ENCODE data around the gene LMO2. TPM values are rescaled to one million over a fixed set of nuclear protein-coding genes. Genes with fewer than 3 reads are reported as not detected.

LMO2 gene
- total and polyA plus RNA-seq, 2 donors from 2014 or later, result 57.1 to 60.6 TPM

DNA sequence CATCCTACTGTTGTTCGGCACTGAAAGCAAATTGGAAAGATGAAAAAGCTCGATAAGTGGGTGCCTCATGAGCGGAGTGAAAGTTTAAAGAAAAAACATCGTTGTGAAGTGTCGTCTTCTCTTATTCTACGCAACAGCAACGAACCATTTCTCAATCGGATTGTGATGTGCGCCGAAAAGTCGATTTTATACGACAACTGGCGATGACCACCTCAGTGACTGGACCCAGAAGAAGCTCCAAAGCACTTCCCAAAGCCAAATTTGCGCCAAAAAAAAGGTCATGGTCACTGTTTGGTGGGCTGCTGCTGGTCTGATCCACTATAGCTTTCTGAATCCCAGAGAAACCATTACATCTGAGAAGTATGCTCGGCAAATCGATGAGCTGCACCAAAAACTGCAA, 59.2 kb downstream of the LMO2 start:
- Histone ChIP-seq H3K4me1 (ENCODE audit: control insufficient read depth in 2 of 3, insufficient read depth in 2 of 3, low read depth in 1 of 3, low read length in 3 of 3) (peaks cover 0 to 5% (median 0%) of the 10 kb centered on the region in 3 donors), H3K9ac (ENCODE audit: low read length in 3 of 3) (no peak overlapping the region), H3K36me3 (ENCODE audit: control insufficient read depth in 2 of 3, insufficient read depth in 3 of 3, low read length in 3 of 3) (no peaks in the 10 kb centered on the region), H3K4me3 (ENCODE audit: low read length in 3 of 3) (no peak overlapping the region), H3K27ac (ENCODE audit: low read depth in 2 of 2, low read length in 2 of 2) (no peak overlapping the region), H3K27me3 (ENCODE audit: control insufficient read depth, insufficient read depth, low read length) (peaks cover 4% of the 10 kb centered on the region), H3K9me3 (ENCODE audit: control insufficient read depth in 2 of 3, insufficient read depth in 1 of 3, low read length in 3 of 3) (no peaks in the 10 kb centered on the region)
- TF ChIP-seq, protein P1, sequence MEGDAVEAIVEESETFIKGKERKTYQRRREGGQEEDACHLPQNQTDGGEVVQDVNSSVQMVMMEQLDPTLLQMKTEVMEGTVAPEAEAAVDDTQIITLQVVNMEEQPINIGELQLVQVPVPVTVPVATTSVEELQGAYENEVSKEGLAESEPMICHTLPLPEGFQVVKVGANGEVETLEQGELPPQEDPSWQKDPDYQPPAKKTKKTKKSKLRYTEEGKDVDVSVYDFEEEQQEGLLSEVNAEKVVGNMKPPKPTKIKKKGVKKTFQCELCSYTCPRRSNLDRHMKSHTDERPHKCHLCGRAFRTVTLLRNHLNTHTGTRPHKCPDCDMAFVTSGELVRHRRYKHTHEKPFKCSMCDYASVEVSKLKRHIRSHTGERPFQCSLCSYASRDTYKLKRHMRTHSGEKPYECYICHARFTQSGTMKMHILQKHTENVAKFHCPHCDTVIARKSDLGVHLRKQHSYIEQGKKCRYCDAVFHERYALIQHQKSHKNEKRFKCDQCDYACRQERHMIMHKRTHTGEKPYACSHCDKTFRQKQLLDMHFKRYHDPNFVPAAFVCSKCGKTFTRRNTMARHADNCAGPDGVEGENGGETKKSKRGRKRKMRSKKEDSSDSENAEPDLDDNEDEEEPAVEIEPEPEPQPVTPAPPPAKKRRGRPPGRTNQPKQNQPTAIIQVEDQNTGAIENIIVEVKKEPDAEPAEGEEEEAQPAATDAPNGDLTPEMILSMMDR (IDR thresholded peaks at IDR 0.05; ENCODE audit: borderline replicate concordance, extremely low read depth, insufficient read depth), result no peak
- FAIRE-seq (no peak), DNase-seq (no peak)
- intact Hi-C loops (cut with DNase I), result no loop called here

DNA sequence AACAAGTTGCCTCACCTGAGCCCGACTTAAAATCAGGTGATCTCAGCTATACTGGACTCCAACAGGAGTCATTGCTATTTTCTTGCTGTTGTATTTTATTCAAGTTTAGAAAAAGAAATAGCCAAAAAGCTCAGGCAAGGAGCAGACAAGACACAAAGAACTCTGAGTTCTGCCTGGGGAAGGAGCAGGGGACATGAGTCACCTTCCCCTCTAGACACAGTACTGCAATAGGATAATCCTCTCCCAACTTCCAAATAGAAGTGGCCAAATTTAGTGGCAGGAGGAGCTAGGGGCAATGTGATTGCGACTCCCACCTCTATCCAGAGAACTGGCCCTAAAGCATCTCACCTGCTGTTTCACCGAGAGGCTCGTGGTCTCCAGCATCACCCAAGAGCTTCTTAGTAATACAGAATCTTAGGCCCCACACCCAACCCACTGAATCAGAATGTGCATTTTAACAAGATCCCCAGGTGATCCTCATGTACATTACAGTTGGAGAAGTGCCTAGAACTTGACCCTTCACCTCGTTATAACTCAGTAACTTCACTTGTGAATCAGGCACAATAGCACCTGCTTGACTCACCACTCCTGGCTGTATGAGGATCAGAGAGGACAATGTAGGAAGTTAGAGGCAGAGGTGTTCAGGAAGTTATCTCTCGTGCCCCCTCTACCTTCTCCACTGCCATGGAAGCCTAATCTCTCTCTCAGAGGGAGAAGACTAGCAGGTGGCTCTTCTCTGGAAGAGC, 60.8 kb downstream of the LMO2 start:
- Histone ChIP-seq H3K27ac (ENCODE audit: low read depth in 2 of 2, low read length in 2 of 2) (no peak overlapping the region), H3K27me3 (ENCODE audit: control insufficient read depth, insufficient read depth, low read length) (peaks cover 4% of the 10 kb centered on the region), H3K36me3 (ENCODE audit: control insufficient read depth in 2 of 3, insufficient read depth in 3 of 3, low read length in 3 of 3) (no peaks in the 10 kb centered on the region), H3K9ac (ENCODE audit: low read length in 3 of 3) (no peak overlapping the region), H3K4me3 (ENCODE audit: low read length in 3 of 3) (no peak overlapping the region), H3K4me1 (ENCODE audit: control insufficient read depth in 2 of 3, insufficient read depth in 2 of 3, low read depth in 1 of 3, low read length in 3 of 3) (peaks cover 0 to 5% (median 0%) of the 10 kb centered on the region in 3 donors), H3K9me3 (ENCODE audit: control insufficient read depth in 2 of 3, insufficient read depth in 1 of 3, low read length in 3 of 3) (no peaks in the 10 kb centered on the region)
- intact Hi-C loops (cut with DNase I), result no loop called here
- no peak for FAIRE-seq
- no peak for DNase-seq
- TF ChIP-seq, protein P1 (IDR thresholded peaks at IDR 0.05; ENCODE audit: borderline replicate concordance, extremely low read depth, insufficient read depth), result no peak

DNA sequence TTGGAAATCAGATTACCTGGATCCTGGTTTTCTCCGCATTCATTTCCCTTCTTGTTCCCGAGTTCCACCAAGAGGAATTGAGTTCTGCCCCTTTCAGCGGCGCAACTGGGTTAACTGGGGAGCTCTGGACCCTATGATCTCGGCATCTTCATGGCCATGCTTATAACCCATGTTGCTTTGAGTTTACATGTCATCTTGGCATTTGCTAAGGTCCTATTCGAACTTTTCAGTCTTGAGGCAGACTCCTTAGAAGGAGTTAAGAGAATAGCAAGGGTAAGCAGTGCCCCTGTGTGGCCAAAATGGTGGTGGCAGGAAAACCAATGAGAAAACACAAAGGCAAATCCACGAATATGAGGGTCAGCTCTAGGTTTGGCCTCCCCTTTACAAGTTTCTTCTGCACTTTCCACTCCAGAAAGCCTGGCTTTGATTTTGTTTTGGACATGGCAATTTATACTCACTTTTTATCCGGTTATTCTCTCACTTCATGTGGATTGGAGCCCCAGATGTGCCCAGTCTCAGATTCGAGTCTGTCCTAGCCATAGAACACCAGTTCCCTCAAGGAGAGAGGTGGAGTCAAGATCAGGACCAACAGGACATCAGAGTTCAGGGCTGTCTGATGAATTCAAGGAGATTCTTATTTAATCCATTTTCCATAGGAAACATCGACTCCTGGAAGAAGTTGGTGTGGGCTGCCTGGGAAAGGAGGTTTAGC, 62.3 kb downstream of the LMO2 start:
- intact Hi-C loops (cut with DNase I), result no loop called here
- peaks cover 4% of the 10 kb centered on the region for H3K27me3 ChIP-seq (ENCODE audit: control insufficient read depth, insufficient read depth, low read length)
- DNase-seq (peak in 4 of 5 donors; percentile 60 to 89 (median 81)), FAIRE-seq (no peak)
- no peak overlapping the region for H3K27ac ChIP-seq (ENCODE audit: low read depth in 2 of 2, low read length in 2 of 2)
- no peaks in the 10 kb centered on the region for H3K9me3 ChIP-seq (ENCODE audit: control insufficient read depth in 2 of 3, insufficient read depth in 1 of 3, low read length in 3 of 3)
- H3K4me1 ChIP-seq (ENCODE audit: control insufficient read depth in 2 of 3, insufficient read depth in 2 of 3, low read depth in 1 of 3, low read length in 3 of 3), result peaks cover 0 to 5% (median 0%) of the 10 kb centered on the region in 3 donors
- H3K36me3 ChIP-seq (ENCODE audit: control insufficient read depth in 2 of 3, insufficient read depth in 3 of 3, low read length in 3 of 3), result no peaks in the 10 kb centered on the region
- H3K9ac ChIP-seq (ENCODE audit: low read length in 3 of 3), result peak overlapping the region in 2 of 3 donors; percentile 24 to 28
- peak overlapping the region; percentile 45 to 63 (median 59) for H3K4me3 ChIP-seq (ENCODE audit: low read length in 3 of 3)
- TF ChIP-seq, protein P1 (IDR thresholded peaks at IDR 0.05; ENCODE audit: borderline replicate concordance, extremely low read depth, insufficient read depth), result peak; percentile 78

All from kidney (tissue), 14 donors.